A204.1 (cell line): ENCODE results near the gene UHRF1.
"Not testable (repeated sequence)": the region's sequence is repeated elsewhere in the genome, so short reads cannot be mapped to it uniquely, and the experiment has no call there.

Source experiments
- FAIRE-seq: peaks from 2 replicates; lab custom pipeline; 2012; peaks lifted over from hg19 to GRCh38; lab: Jason Lieb, UNC

The UHRF1 gene

DNA sequence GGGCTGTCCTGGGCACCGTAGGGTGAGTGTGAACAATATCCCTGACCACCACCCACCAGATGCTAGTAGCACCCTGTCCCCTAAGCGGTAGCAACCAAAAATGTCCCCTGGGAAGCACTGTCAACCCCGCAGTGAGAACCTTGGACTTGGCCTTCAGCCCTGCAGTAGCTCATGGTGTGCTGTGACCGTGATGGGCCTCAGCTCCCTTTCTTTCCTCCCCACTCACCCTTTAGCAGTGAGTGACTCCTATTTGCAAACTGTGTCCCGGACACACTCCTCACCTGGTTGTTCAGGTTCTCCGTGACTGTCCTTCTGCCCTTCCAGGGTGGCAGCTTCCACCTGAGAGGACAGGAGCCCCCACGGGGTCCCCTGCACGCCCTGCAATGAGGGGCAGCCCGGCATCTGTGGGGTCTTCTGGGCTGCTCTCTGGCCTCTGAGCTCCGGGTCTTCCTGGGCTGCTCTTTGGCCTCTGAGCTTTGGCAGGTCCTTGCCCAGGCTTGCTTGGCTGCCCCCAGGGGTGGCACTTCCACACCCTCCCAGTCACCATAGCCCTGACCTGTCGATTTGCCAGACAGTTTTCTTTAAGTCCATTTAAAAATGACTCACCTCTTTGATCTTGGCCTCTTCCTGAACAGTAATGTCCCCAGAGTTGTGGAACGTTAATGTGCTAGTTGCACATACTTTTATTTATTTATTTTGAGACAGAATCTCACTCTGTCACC lies 63.4 kb downstream of the UHRF1 start:
- FAIRE-seq, result no peak

DNA sequence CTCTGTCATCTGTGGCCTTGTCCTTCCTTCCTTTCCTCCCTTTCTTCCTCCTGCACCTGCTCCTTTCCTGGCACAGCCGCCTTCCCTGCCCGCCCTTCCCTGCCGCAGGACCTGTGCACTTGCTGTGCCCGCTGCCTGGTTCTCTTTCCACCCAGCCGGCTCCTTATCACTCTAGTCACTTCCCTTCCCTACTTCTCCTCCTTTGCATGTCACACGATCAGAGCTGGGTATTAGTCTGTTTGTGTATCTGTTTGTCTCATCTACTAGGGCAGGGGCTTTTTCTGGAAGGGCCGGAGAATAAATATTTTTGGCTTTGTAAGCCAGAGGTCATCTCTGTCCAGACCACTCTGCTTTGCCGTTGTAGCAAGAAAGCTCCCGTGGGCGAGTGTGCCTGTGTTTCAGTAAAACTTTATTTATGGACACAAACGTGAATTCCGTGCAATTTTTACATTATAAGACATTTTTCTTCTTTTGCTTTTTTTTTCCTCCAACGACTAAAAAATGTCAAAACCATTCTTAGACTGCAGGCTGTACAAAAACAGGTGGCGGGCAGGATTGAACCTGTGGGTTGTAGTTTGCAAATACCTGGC lies 65.7 kb downstream of the UHRF1 start:
- no peak for FAIRE-seq

DNA sequence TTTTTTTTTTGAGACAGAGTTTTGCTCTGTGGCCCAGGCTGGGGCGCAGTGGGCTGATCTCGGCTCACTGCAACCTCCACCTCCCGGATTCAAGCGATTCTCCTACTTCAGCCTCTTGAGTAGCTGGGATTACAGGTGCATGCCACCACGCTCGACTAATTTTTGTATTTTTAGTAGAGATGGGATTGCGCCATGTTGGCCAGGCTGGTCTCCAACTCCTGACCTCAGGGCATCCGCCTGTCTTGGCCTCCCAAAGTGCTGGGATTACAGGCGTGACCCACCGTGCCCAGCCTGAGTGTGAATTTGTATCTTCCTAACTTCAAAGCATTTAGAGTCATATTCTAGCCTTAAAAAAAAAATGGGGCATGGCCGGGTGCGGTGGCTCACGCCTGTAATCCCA lies 66.3 kb downstream of the UHRF1 start:
- not testable (repeated sequence) for FAIRE-seq

DNA sequence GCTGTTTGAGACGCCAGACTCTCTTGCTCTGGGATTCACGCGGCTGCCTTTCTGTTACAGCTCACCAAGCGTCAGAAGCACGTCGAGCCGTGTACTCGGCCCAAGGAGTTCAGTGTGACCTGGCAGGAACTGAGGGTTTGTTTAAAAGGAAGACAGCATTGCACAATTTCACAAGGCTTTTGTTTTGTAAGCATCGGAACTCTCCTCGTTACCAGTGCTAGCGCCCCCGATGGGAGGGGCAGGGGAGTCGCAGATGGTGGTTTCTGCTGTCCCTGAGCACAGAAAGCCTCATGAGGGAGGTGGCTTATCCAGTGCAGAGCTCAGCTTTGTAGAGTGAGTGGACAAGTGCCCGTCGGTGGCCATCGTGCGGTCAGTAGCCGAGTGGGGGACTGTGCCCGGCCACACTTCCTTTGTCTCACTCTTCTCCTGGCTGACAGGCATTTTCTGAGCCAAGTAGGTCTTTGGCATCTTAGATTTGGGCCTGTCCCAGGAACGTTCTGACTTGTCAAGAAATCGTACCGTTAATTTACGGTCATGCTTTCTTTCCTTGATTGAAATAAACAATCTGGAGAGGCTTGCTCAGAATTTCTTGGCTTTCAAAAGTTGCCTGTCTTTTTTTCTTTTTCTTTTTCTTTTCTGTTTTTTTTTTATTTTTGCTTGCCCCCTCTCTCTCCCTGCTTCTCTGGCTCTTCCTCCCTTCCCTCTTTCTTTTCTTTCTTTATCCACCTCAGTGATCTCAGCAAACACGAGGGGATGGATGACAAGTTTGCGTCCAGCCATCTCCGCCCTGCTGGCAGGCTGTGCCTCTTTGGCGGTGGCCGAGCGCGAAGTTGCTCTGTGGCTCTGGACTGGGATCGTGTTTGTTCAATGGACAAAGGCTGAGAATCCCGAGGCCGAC lies 67.3 kb downstream of the UHRF1 start:
- FAIRE-seq, result no peak

DNA sequence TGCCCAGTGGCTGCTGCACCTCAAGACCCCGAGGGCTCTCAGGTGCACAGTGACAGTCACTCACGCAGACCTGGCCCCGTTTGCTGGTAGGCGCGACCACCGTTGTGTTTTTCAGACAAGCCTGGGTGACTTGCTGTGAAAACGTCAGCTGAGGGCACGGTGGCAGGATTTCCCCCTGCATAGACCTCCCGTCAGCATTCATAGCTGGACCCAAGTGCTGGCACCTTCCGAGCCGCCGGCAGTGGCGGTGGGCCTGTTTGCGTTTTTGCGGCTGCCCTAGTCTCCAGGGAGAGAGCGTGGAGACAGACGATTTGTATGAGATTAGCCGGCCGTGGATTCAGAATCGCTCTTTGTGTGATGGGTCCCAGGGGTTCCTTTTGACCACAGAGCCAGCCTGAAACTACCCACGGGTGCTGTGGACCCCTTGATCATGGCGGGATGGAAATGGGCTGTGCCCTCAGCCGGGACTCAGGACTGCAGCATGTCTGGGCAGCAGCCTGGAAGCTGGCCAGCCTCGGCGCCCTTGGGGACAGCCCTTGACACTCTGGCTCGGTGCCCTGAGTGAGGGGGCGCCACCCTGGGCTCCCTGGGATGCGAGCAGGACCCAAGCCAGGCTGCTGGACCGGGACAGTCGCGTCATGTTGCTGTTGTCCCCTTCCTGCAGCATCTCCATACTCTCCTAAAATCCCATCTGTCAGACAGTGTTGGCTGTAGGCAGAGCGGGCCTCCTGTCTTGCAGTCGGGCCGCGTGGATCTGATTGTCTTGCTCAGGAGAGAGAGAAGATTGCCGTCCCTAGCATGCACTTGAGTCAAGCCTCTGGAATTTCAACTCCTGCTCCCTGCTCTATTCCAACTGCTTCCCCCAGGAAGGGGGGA lies 68.2 kb downstream of the UHRF1 start:
- FAIRE-seq, result no peak

DNA sequence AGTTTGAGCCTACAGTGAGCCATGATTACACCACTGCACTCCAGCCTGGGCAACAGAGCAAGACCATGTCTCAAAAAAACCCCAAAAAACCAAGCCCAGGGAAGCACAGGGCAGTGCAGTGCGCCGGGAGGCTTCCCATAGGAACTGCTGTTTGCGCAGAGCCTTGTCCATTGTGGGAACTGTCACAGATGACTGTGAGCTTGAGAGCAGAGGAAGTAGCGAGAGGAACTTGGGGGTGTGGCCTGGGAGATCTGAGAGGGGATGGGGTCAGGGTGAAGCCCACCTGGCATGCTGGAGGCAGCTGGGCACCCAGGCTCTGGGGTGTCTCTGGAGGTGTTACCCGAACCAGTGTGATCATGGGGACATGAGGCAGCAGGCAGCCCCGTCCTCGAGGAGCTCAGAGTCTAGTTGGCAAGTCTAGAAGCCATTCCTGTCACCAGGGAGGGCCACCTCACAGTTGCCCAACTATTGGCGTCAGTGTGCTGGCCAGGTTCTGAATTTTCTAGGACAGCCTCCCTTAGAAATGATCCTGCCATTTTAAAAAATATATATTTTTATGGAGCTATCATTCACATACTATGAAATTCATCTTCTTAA lies 70.0 kb downstream of the UHRF1 start:
- no peak for FAIRE-seq

DNA sequence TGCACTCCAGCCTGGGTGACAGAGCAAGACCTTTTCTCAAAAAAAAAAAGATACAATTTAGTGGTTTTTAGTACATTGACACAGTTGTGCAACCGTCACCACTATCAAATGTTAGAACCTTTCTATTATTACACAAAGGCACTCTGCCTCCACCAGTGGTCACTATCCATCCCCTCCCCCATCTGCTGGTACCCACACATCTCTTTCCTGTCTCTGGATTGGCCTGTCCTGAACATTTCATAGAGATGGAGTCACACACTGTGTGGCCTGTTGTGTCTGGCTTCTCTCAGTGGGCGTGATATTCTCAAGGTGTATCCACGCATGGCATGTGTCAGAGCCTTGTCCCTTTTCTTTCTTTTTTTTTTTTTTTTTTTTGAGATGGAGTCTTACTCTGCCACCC lies 70.8 kb downstream of the UHRF1 start:
- no peak for FAIRE-seq

DNA sequence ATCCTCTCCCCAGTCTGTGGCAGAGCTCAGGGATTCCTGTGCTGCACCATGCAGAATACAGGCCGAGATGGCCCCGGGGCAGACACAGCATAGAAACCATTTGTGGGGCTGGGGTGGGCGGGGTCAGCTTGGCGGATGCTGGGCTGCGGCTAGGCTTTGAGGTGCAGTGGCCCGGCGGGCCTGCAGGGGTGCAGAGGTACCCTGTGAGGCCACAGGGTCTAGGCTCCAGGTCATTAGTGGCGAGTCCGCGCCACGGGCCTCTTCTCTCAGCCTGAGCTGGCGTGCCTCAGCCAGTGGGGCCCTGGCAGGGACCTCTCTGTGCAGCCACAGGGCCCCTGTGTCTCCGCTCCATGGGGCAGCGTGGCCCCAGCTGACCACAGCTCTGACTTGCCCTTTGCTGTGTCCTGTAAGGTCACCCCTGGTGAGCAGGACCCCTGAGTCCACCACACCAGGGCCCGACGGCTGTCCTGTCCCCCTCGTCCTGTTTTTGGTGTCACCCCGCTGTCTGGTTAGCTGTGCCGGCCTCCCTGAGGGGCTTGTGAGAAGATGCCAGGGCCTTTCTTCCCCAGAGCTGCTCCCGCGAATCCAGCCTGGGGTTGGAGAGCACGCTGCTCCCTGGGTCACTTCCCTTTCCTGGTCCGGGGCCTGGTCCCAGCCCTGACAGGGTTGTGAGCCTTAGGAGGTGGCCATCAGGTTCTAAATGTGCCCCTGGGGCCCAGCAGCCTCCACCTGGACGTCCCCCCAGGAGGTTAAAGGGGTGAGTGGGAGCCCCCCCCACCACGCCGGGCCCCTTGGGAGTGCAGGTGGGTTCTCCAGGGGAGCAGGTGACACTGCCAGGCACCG lies 71.8 kb downstream of the UHRF1 start:
- FAIRE-seq, result no peak

DNA sequence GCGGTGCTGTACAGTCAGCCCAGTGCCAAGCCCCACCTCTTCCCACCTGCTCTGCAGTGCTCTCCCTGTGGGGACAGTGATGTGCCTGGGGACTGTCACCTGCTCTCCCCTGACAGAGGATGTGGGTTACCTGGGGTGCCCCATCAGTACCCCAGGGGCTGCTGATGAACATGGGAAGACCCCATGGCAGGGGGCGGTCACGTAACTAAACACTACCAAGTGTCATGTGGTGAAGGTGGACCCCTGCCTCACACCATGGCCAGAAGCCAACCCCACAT lies 72.3 kb downstream of the UHRF1 start:
- no peak for FAIRE-seq

DNA sequence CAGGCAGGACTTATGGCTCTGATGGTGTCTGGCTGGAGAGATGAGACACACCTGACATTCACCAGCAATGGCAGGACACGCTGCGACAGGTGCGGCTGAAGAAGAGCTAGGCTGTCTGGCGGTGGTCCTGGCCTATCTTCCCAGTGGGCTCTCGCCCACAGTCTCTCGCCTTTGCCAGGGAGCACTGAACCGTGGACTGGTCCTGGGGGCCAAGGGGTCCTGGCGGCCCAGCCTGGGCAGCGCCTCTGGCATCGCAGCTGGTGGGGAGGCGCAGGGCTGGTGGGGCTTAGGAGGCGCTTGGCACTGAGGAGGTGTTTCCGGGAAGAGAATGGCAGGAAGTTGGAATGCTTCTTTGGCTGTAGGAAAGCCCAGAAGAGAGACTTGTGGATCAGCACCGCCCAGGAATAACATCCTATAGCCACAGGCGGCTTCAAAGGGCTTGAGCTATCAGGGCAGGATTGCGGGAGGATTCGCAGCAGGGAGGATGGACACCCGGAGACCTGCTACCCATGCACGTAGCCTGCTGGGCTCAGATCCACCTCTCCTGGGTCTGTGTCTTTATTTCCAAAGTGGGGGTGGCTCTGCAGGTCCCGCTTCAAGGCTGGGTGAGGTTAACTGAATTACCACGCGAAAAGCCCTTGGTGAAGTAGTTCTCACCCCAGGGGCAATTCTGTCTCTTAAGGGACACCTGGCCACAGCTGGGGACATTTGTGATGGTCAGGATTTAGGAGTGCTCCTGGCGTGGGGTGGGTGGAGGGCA lies 74.2 kb downstream of the UHRF1 start:
- no peak for FAIRE-seq

DNA sequence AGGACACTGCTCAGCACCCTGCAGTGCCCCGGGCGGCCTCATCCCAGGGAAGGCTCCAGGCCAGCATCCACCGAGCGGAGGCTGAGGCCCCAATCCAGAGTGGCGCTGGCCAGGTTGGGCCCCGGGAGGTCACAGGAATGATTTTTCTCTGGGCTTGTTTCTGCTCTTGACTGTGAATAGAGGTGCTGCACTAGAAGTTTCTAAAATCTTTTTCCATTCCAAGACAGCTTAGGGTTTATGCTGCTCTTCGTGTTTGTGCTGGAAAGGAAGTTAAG lies 74.7 kb downstream of the UHRF1 start:
- FAIRE-seq, result no peak

DNA sequence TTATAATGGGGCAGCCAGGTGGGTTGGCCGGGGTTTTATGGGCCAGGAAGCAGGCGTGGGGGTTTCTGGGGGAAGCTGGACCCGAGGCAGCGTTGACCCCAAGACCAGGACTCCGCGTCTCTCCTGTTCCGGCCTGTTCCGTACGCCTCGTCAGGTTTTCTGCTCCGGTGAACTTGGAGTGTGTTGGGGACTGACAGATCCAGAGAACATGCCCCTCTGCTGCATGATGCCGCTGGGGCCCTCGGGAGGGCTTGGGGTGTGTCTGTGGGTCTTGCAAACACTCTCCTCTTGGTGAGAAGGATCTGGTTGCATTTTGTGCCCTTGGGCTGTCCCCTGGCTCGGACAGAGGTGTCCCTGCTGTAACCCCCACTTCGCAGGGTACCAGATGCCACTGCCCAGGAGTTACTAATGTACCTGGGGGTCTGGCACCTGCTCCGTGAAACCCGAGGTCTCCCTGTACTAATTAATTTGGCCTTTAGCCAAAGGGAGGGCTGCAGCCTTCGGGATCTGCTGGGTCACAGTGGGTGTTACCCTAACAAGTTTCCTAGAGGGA lies 75.2 kb downstream of the UHRF1 start:
- no peak for FAIRE-seq

DNA sequence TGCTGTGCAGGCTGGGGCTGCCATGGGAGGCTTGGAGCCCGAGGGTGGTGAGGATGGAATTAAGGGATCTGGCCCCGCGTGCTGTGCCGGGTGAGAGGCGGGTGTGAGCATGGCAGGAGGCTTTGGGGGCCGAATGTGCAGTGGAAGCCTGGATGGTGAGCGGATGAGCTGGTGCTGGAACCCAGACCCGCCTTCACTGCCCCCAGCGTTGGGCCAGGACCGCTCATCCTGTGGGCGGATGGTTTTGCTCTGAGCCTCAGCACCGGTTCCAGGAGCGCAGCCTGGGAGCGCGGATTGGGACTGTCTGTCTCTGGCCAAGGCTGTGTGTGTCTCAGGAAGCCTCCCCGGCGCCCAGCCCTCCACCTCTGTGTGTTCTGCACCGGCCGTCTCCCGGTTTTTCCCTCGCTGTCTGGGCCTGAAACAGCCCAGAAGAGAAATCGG lies 76.3 kb downstream of the UHRF1 start:
- no peak for FAIRE-seq

DNA sequence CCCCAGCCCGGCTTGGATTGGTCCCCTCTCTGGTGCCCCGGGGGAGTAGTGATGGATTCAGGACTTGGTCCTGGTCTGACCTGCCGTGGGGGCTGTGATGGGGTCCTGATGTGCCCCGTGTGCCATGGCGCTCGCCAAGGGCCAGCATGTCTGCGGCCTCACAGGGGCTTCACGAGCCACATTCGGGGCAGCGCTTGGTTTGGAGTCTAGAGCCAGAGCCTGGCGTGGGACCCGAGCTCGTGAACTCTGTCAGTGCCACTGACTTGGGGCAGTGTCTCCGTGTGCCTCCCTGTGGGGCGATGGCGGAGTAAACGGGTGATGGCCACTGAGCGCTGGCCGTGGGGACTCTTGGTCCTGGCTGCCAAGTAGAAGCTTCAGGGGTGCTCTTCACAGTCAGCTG lies 76.8 kb downstream of the UHRF1 start:
- FAIRE-seq, result no peak

DNA sequence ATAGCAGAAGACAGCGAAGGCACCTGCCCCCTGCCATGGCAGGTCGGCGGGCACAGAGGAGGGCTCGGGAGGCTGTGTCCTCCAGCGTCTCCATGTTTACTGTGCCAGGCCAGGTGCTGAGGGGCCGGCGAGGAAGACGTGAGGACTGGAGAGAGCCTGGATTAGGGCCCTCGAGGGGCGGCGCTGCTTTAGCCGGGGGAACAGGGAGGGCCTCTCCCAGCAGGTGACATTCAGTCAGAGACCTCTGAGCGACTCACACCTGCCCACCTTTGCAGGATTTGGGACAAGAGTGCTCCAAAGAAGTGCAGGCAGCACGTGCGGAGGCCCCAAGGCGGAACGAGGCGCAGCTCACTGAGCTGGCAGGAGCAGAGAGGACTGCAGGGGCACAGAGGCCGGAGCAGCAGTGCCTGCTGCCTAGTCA lies 77.2 kb downstream of the UHRF1 start:
- FAIRE-seq, result no peak

DNA sequence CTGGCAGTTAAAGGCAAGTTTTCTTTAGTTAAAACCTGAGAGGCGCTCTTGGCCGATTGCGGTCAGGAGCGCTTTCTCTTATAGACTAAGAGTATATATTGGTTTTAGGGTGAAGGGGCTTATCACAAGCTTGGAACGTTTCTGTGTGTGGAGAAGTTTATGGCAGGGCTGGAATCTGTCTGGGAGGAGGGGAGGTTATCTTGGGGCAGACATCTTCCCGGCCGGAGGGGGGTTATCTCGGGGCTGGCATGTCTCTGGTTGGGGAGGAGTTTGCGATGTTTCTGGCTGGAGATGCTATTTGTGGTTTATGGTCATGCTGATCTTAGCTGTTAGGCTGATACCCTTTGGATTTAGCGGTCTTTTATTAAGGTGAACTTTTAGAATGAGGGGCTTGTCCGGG lies 78.0 kb downstream of the UHRF1 start:
- FAIRE-seq, result no peak

DNA sequence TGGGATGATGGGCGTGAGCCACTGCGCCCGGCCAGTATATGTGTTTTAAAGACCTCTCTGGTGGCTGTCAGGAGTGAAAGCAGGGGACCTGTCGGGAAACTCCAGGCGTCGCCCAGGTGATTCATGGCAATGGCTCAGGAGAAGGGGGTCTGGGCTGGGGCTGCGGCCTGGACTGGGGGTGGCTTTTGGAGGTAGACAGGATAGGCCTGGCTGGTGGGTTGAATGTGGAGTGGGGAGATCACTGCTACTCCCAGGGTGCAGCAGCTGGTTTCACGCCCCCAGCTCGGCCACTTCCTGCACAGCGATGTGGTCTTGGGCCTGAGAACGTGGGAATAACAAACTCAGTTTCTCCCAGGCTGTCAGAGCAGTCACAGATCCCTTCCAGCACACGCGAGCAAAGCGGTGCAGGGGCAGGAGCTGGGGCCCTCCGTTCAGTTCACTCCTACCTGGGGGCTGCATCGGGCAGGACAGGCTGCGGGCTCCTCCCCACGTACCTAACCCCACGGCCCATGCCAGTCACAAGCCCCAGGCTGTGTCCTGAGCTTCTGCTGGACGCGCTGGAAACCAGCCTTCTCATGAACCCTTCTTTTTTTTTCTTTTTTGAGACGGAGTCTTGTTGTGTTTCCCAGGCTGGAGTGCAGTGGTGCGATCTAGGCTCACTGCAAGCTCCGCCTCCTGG lies 78.5 kb downstream of the UHRF1 start:
- no peak for FAIRE-seq

DNA sequence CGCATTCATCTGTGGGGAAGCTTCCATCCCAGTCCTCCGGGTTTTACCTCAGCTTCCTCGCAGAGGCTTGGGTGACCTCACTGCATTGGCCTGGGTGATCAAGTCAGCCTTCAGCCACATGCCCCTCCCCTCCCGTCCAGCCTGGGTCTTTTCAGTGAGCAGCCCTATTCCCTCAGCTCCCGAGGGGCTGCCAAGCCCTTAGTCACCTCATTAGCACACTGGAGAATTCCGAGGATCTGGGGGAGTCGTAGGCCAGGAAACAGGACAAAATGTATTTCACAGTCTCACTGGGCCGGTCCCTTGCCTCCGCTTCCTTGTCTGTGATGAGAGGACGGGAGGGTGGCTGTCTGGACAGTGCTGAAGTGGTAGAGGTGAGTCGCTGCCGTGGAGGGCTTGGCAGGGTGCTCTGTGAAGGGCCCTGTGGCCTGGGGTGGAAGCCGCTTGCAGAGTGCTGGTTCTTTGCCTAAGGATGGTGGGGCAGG lies 79.5 kb downstream of the UHRF1 start:
- no peak for FAIRE-seq

DNA sequence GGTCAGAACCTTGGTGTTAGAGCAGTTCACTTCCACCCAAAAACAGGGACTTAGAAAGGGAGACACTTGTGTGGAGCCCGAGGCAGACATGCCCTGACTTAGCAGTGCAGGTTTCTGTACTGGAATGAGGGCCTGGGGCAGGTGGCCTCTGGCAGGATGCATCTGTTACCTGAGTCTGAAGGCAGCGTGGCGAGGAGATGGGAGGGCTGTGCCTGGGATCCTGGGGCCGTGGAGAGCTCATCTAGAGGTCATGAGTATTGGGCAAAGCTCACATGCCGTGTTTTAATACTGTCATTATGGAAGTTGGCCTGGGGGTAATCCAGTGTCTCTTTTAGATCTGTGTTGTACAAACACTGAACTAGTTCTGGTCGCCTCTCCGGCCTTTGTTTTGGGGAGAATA lies 81.0 kb downstream of the UHRF1 start:
- no peak for FAIRE-seq

DNA sequence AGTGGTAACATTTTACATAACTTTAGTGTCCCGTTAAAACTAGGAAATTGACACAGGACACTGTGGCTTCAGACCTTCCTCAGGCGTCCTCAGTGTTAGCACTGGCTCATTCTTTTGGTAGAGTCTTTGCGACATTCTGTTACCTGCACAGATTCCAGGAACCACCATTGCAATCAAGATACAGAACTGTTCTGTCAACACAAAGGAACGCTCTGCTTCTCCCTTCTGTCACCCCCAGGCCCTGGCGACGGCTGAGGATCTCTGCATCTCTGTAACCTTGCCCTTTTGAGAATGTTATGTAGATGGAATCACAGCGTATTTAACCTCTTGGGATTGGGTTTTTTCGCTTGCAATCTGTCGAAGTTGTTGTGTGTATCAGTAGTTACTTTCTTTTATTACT lies 82.2 kb downstream of the UHRF1 start:
- FAIRE-seq, result no peak
